Measurements from ENCODE around the gene CLEC2D.
A peak's percentile ranks its signal among the peaks of the same experiment; 100 is the strongest.

CLEC2D gene

GRCh38 chr12:9634177-9634803 lies 35.2 kb upstream of the CLEC2D start:
- peak; percentile 35 for TF ChIP-seq CTCF (IDR thresholded peaks at IDR 0.05; ENCODE audit: low read depth, low read length)
- TF ChIP-seq MAX (IDR thresholded peaks at IDR 0.05; ENCODE audit: low read depth, low read length), result no peak
- H3K4me3 ChIP-seq (ENCODE audit: low read depth, low read length), result no peak overlapping the region
- DNase-seq (ENCODE audit: low read depth), result peak; percentile 71

- no peak overlapping the region for H3K4me3 ChIP-seq (ENCODE audit: low read depth, low read length)
- TF ChIP-seq MYC (IDR thresholded peaks at IDR 0.05; ENCODE audit: low read depth, low read length), result no peak
- no peak for TF ChIP-seq CTCF (IDR thresholded peaks at IDR 0.05; ENCODE audit: low read depth, low read length)
- TF ChIP-seq MAX (IDR thresholded peaks at IDR 0.05; ENCODE audit: low read depth, low read length), result no peak
- TF ChIP-seq POLR2A (IDR thresholded peaks at IDR 0.05; ENCODE audit: extremely low read depth, insufficient read length), result no peak
- DNase-seq (ENCODE audit: low read depth), result peak; percentile 31
These were observed 34.4 kb upstream of the CLEC2D start for GRCh38 chr12:9634969-9635754.

GRCh38 chr12:9636150-9636850 lies 33.2 kb upstream of the CLEC2D start:
- no peak for TF ChIP-seq MAX (IDR thresholded peaks at IDR 0.05; ENCODE audit: low read depth, low read length)
- no peak for TF ChIP-seq POLR2A (IDR thresholded peaks at IDR 0.05; ENCODE audit: extremely low read depth, insufficient read length)
- no peak for TF ChIP-seq CTCF (IDR thresholded peaks at IDR 0.05; ENCODE audit: low read depth, low read length)
- TF ChIP-seq MYC (IDR thresholded peaks at IDR 0.05; ENCODE audit: low read depth, low read length), result no peak
- no peak for DNase-seq (ENCODE audit: low read depth)

GRCh38 chr12:9636851-9637206 lies 32.7 kb upstream of the CLEC2D start:
- no peak overlapping the region for H3K4me3 ChIP-seq (ENCODE audit: low read depth, low read length)
- no peak for DNase-seq (ENCODE audit: low read depth)
- TF ChIP-seq POLR2A (IDR thresholded peaks at IDR 0.05; ENCODE audit: extremely low read depth, insufficient read length) (no peak), CTCF (IDR thresholded peaks at IDR 0.05; ENCODE audit: low read depth, low read length) (no peak), MAX (IDR thresholded peaks at IDR 0.05; ENCODE audit: low read depth, low read length) (no peak), MYC (IDR thresholded peaks at IDR 0.05; ENCODE audit: low read depth, low read length) (no peak)

More at GRCh38 chr12:9636150-9636850, 33.2 kb upstream of the CLEC2D start:
- no peak overlapping the region for H3K4me3 ChIP-seq (ENCODE audit: low read depth, low read length)

- DNase-seq (ENCODE audit: low read depth), result no peak
- H3K4me3 ChIP-seq (ENCODE audit: low read depth, low read length), result no peak overlapping the region
- TF ChIP-seq MYC (IDR thresholded peaks at IDR 0.05; ENCODE audit: low read depth, low read length) (no peak), POLR2A (IDR thresholded peaks at IDR 0.05; ENCODE audit: extremely low read depth, insufficient read length) (no peak), MAX (IDR thresholded peaks at IDR 0.05; ENCODE audit: low read depth, low read length) (no peak), CTCF (IDR thresholded peaks at IDR 0.05; ENCODE audit: low read depth, low read length) (no peak)
These were observed 29.5 kb upstream of the CLEC2D start for GRCh38 chr12:9640024-9640423.

All from NB4 (cell line).